ENCODE data around the gene ATP5PD.

ATP5PD gene

GRCh38 chr17:75088465-75089417 lies 42.0 kb upstream of the ATP5PD start:
- Histone ChIP-seq H3K4me2 (ENCODE audit: insufficient read depth, low read length) (peak overlapping the region; percentile 69), H3K4me1 (ENCODE audit: insufficient read depth, low read length) (peaks cover 35% of the 10 kb centered on the region), H3K4me3 (ENCODE audit: low read depth in 1 of 2, low read length in 2 of 2) (peak overlapping the region; percentile 39 to 68; a peak in 3 of 4 replicates), H3K27ac (ENCODE audit: low read length) (peak overlapping the region; percentile 80), H3K9me3 (ENCODE audit: insufficient read depth, low read length, severe bottlenecking) (no peaks in the 10 kb centered on the region), H3K79me2 (ENCODE audit: insufficient read depth, low read length) (no peaks in the 10 kb centered on the region), H3K27me3 (ENCODE audit: insufficient read depth, low read length, poor library complexity) (no peaks in the 10 kb centered on the region), H3K9ac (ENCODE audit: low read depth, low read length) (peak overlapping the region; percentile 76), H3K36me3 (ENCODE audit: insufficient read depth, low read length) (no peaks in the 10 kb centered on the region), H4K20me1 (ENCODE audit: insufficient read depth, low read length) (no peaks in the 10 kb centered on the region), H2AFZ (ENCODE audit: low read depth, low read length) (peak overlapping the region; percentile 83)
- no peak for DNase-seq
- no peak for TF ChIP-seq CTCF (IDR thresholded peaks at IDR 0.05; ENCODE audit: borderline replicate concordance, extremely low read depth, low read length, poor library complexity, severe bottlenecking)
- no peak for ATAC-seq (ENCODE audit: insufficient read depth, low read depth)

DNA sequence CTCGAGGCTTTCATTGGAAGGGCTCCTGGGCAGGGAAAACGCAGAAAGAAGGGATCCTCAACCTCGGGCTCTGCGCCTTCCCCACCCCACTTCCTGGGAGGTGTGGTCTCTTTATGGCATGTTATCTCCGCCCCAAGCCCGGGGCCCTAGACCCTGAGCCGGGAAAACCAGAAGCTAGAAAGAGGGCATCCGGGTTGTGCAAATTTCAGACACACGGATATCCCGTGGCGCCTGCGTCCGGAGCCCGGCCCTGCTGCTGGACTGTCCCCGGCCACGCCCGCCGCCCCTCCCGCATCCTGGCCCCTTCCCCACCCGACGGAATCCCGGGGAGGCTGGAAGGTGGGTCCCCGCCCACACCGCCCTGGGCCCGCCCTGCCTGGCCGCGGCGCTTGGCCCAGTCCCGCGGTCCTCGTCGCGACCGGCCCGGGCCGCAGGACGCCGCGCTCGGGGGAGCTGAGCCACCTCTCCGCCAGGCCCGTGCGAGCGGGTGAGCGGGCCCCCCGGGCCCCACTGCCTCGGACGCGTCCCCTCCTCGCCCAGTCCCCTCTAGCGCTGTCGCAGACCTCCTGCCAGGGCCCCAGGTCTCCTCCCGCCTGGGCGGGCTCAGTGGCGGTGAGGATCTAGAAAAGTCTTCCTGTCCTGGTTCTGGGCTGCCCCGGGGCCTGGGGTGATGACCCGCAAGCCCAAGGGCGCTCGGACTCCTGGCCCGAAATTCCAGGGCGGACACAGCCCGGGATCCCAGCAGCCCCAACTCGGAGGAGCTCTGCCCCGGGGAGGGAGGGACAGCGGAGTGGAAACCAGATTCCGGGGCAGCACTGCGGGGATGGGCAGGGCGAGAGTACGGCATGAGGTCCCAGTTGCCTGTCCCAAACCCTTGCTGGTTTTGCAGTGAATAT lies 41.0 kb upstream of the ATP5PD start, which contains the start of gene SLC16A5:
TSS of gene SLC16A5 (plus strand) at position 397 of the 896 bp plus-strand sequence. CDS start 5,683 bp downstream, outside the sequence.
- H3K79me2 ChIP-seq (ENCODE audit: insufficient read depth, low read length) = no peaks in the 10 kb centered on the region
- H3K27ac ChIP-seq (ENCODE audit: low read length) = peak within 1 kb of the TSS; percentile 80
- DNase-seq (peak; percentile 81), ATAC-seq (ENCODE audit: insufficient read depth, low read depth) (peak; percentile 90)
- H3K27me3 ChIP-seq (ENCODE audit: insufficient read depth, low read length, poor library complexity) = no peaks in the 10 kb centered on the region
- peak within 1 kb of the TSS; percentile 83 for H2AFZ ChIP-seq (ENCODE audit: low read depth, low read length)
- peak within 1 kb of the TSS; percentile 69 for H3K4me2 ChIP-seq (ENCODE audit: insufficient read depth, low read length)
- no peaks in the 10 kb centered on the region for H3K9me3 ChIP-seq (ENCODE audit: insufficient read depth, low read length, severe bottlenecking)
- TF ChIP-seq CTCF (IDR thresholded peaks at IDR 0.05; ENCODE audit: borderline replicate concordance, extremely low read depth, low read length, poor library complexity, severe bottlenecking) (no peak), EZH2 (IDR thresholded peaks at IDR 0.05; ENCODE audit: borderline replicate concordance, low read depth, low read length, severe bottlenecking) (no peak)
- H3K9ac ChIP-seq (ENCODE audit: low read depth, low read length) = peak within 1 kb of the TSS; percentile 76
- peak within 1 kb of the TSS; percentile 39 to 68; a peak in 3 of 4 replicates for H3K4me3 ChIP-seq (ENCODE audit: low read depth in 1 of 2, low read length in 2 of 2)
- H3K4me1 ChIP-seq (ENCODE audit: insufficient read depth, low read length) = peaks cover 37% of the 10 kb centered on the region
- no peaks in the 10 kb centered on the region for H3K36me3 ChIP-seq (ENCODE audit: insufficient read depth, low read length)
- no peaks in the 10 kb centered on the region for H4K20me1 ChIP-seq (ENCODE audit: insufficient read depth, low read length)

DNA sequence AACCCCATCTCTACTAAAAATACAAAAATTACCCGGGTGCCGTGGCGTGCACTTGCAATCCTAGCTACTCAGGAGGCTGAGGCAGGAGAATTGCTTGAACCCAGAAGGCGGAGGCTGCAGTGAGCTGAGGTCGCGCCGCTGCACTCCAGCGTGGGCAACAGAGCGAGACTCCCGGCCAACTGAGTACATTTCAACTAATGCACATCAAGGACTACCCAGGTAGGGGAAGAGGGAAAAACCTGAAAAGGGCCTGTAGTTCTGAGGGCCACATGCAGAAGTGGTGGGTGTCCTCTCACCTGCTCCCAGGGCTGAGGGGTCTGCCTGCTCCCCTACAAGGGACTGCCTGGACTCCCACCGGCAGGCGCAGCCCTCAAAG lies 40.4 kb upstream of the ATP5PD start:
- no peak; the same call in 2 of the 3 replicates for ATAC-seq (ENCODE audit: insufficient read depth, low read depth)
- H3K27ac ChIP-seq (ENCODE audit: low read length) = peak overlapping the region; percentile 80

More for the DNA sequence above, 40.4 kb upstream of the ATP5PD start:
- peak overlapping the region; percentile 83 for H2AFZ ChIP-seq (ENCODE audit: low read depth, low read length)
- H3K4me3 ChIP-seq (ENCODE audit: low read depth in 1 of 2, low read length in 2 of 2) = peak overlapping the region; percentile 39 to 68; a peak in 3 of 4 replicates
- TF ChIP-seq CTCF (IDR thresholded peaks at IDR 0.05; ENCODE audit: borderline replicate concordance, extremely low read depth, low read length, poor library complexity, severe bottlenecking) (no peak), EZH2 (IDR thresholded peaks at IDR 0.05; ENCODE audit: borderline replicate concordance, low read depth, low read length, severe bottlenecking) (no peak)
- H4K20me1 ChIP-seq (ENCODE audit: insufficient read depth, low read length) = no peaks in the 10 kb centered on the region
- peaks cover 37% of the 10 kb centered on the region for H3K4me1 ChIP-seq (ENCODE audit: insufficient read depth, low read length)
- no peaks in the 10 kb centered on the region for H3K9me3 ChIP-seq (ENCODE audit: insufficient read depth, low read length, severe bottlenecking)
- no peaks in the 10 kb centered on the region for H3K27me3 ChIP-seq (ENCODE audit: insufficient read depth, low read length, poor library complexity)
- H3K4me2 ChIP-seq (ENCODE audit: insufficient read depth, low read length) = peak overlapping the region; percentile 69
- peak overlapping the region; percentile 76 for H3K9ac ChIP-seq (ENCODE audit: low read depth, low read length)
- no peaks in the 10 kb centered on the region for H3K36me3 ChIP-seq (ENCODE audit: insufficient read depth, low read length)
- H3K79me2 ChIP-seq (ENCODE audit: insufficient read depth, low read length) = no peaks in the 10 kb centered on the region
- DNase-seq = no peak
